HG03025 (cell line): ENCODE data around the gene PEX5L.

ENCODE experiments used
- ATAC-seq: cut with Tn5 transposase; IDR thresholded peaks from one replicate; pipeline ENCODE4 v1.9.1; 2021; ENCODE audit warnings: mild to moderate bottlenecking, moderate library complexity; ENCODE audit not compliant: unreplicated experiment, low FRiP score

PEX5L gene

GRCh38 chr3:179907784-179908482, 128.8 kb downstream of the PEX5L start:
- no peak for ATAC-seq

- ATAC-seq, result no peak
These were observed 134.7 kb downstream of the PEX5L start for GRCh38 chr3:179902061-179902460.

GRCh38 chr3:179898024-179898423, 138.7 kb downstream of the PEX5L start:
- ATAC-seq, result peak; percentile 82

GRCh38 chr3:179897231-179897630, 139.5 kb downstream of the PEX5L start:
- no peak for ATAC-seq

- no peak for ATAC-seq
These were observed 140.2 kb downstream of the PEX5L start for GRCh38 chr3:179896507-179896906.

GRCh38 chr3:179895330-179895729, 141.4 kb downstream of the PEX5L start:
- no peak for ATAC-seq

- ATAC-seq, result no peak
These were observed 149.3 kb downstream of the PEX5L start for GRCh38 chr3:179887295-179887943.

GRCh38 chr3:179885950-179886349, 150.8 kb downstream of the PEX5L start:
- ATAC-seq, result no peak

- ATAC-seq, result no peak
These were observed 152.6 kb downstream of the PEX5L start for GRCh38 chr3:179884136-179884535.

GRCh38 chr3:179882292-179882691, 154.4 kb downstream of the PEX5L start:
- peak; percentile 79 for ATAC-seq

- no peak for ATAC-seq
These were observed 154.9 kb downstream of the PEX5L start for GRCh38 chr3:179881791-179882190.

- ATAC-seq, result no peak
These were observed 155.9 kb downstream of the PEX5L start for GRCh38 chr3:179880868-179881267.

GRCh38 chr3:179876440-179876839, 160.3 kb downstream of the PEX5L start:
- ATAC-seq, result no peak

GRCh38 chr3:179872842-179873241, 163.9 kb downstream of the PEX5L start:
- ATAC-seq, result no peak

- no peak for ATAC-seq
These were observed 165.0 kb downstream of the PEX5L start for GRCh38 chr3:179871782-179872181.

- ATAC-seq, result no peak
These were observed 168.0 kb downstream of the PEX5L start for GRCh38 chr3:179868715-179869114.

- ATAC-seq, result no peak
These were observed 168.8 kb downstream of the PEX5L start for GRCh38 chr3:179867961-179868360.

GRCh38 chr3:179865861-179866505, 170.8 kb downstream of the PEX5L start:
- ATAC-seq, result no peak

GRCh38 chr3:179861953-179862352, 174.8 kb downstream of the PEX5L start:
- ATAC-seq, result no peak

GRCh38 chr3:179861292-179861691, 175.4 kb downstream of the PEX5L start:
- no peak for ATAC-seq

- no peak for ATAC-seq
These were observed 176.2 kb downstream of the PEX5L start for GRCh38 chr3:179860275-179861107.
